ENCODE results near the gene CYTH1. TPM values are rescaled to one million over a fixed set of nuclear protein-coding genes. Genes with fewer than 3 reads are reported as not detected.

Gene CYTH1
- total and polyA plus RNA-seq, 3 donors from 2014 or later, result 40.8 to 47.9 (median 42.2) TPM

- H3K9me3 ChIP-seq, result no peaks in the 10 kb centered on the region
- intact Hi-C loops (cut with DNase I; ENCODE audit: low total_unique reads), result no loop called here
- TF ChIP-seq CTCF (IDR thresholded peaks at IDR 0.05) (no peak), POLR2A (IDR thresholded peaks at IDR 0.05) (no peak)
- no peak for DNase-seq
- no peak overlapping the region for H3K27ac ChIP-seq
- no peak overlapping the region for H3K4me3 ChIP-seq
- 67 to 75% methylated on average over 6 of the region's 6 CpGs for WGBS, 2 donors
- H3K27me3 ChIP-seq, result no peaks in the 10 kb centered on the region
- H3K36me3 ChIP-seq (ENCODE audit: low read depth, missing control alignments), result no peaks in the 10 kb centered on the region
- H3K4me1 ChIP-seq, result no peaks in the 10 kb centered on the region
Measured at GRCh38 chr17:78818932-78819331, 36.9 kb upstream of the CYTH1 start.

- intact Hi-C loops (cut with DNase I; ENCODE audit: low total_unique reads), result no loop called here
- no peaks in the 10 kb centered on the region for H3K4me1 ChIP-seq
- H3K27me3 ChIP-seq, result no peaks in the 10 kb centered on the region
- WGBS, 2 donors, result 85 to 87% methylated on average over 18 to 19 of the region's 19 CpGs
- TF ChIP-seq POLR2A (IDR thresholded peaks at IDR 0.05) (no peak), CTCF (IDR thresholded peaks at IDR 0.05) (no peak)
- no peaks in the 10 kb centered on the region for H3K9me3 ChIP-seq
- H3K4me3 ChIP-seq, result no peak overlapping the region
- no peak for DNase-seq
- no peaks in the 10 kb centered on the region for H3K36me3 ChIP-seq (ENCODE audit: low read depth, missing control alignments)
- H3K27ac ChIP-seq, result no peak overlapping the region
Measured at GRCh38 chr17:78818152-78818846, 36.2 kb upstream of the CYTH1 start.

DNA sequence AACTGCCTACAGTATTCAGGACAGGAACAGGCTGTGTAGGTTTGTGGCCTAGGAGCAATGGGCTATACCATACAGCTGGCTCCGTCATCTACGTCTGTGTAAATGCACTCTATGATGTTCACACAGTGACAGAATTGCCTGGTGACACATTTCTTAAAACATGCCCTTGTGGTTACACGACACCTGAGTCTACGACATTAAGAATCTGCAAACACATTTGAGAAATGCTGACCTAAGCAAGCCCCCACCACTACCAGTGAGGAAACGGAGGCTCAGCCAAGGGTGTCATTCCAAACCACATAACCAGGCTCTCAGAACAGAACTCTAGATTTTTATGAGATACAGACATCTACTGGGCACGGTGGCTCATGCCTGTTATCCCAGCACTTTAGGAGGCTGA, 35.0 kb upstream of the CYTH1 start:
- H3K4me1 ChIP-seq, result no peaks in the 10 kb centered on the region
- TF ChIP-seq CTCF (IDR thresholded peaks at IDR 0.05), result no peak
- TF ChIP-seq POLR2A (IDR thresholded peaks at IDR 0.05), result no peak
- intact Hi-C loops (cut with DNase I; ENCODE audit: low total_unique reads), result no loop called here
- H3K27me3 ChIP-seq, result no peaks in the 10 kb centered on the region
- no peaks in the 10 kb centered on the region for H3K36me3 ChIP-seq (ENCODE audit: low read depth, missing control alignments)
- no peak overlapping the region for H3K27ac ChIP-seq
- H3K9me3 ChIP-seq, result no peaks in the 10 kb centered on the region
- no peak for DNase-seq
- H3K4me3 ChIP-seq, result no peak overlapping the region
- 90 to 92% methylated on average over 6 of the region's 6 CpGs for WGBS, 2 donors

DNA sequence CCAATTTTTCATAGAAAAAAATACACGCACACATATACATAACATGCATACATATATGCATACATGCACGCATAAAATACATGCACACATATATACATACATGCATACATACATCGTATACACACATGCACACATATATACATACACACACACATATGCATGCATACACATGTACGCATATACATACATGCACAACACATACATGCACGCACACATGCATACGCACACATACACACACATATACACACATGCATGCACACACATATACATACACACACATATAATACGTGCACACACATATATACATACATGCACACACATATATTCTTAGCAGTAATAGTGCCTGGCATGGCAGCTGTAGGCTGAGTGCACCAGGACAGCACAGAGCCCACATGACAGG, 33.6 kb upstream of the CYTH1 start:
- intact Hi-C loops (cut with DNase I; ENCODE audit: low total_unique reads), result no loop called here
- Histone ChIP-seq H3K9me3 (no peaks in the 10 kb centered on the region), H3K4me3 (no peak overlapping the region), H3K27ac (no peak overlapping the region), H3K27me3 (no peaks in the 10 kb centered on the region), H3K36me3 (ENCODE audit: low read depth, missing control alignments) (no peaks in the 10 kb centered on the region), H3K4me1 (no peaks in the 10 kb centered on the region)
- TF ChIP-seq CTCF (IDR thresholded peaks at IDR 0.05) (no peak), POLR2A (IDR thresholded peaks at IDR 0.05) (no peak)
- 83 to 85% methylated on average over 7 of the region's 7 CpGs for WGBS, 2 donors
- no peak for DNase-seq

- WGBS, 2 donors, result 30 to 65% methylated on average over 8 of the region's 8 CpGs
- peak; percentile 54 for DNase-seq
- Histone ChIP-seq H3K4me1 (no peaks in the 10 kb centered on the region), H3K36me3 (ENCODE audit: low read depth, missing control alignments) (no peaks in the 10 kb centered on the region), H3K4me3 (no peak overlapping the region), H3K27me3 (no peaks in the 10 kb centered on the region), H3K9me3 (no peaks in the 10 kb centered on the region), H3K27ac (no peak overlapping the region)
- TF ChIP-seq POLR2A (IDR thresholded peaks at IDR 0.05), result no peak
- TF ChIP-seq CTCF (IDR thresholded peaks at IDR 0.05), result no peak
- intact Hi-C loops (cut with DNase I; ENCODE audit: low total_unique reads), result no loop called here
Measured at GRCh38 chr17:78812855-78813254, 30.8 kb upstream of the CYTH1 start.

Data from testis (tissue), 3 donors.